GM12878 (cell line): ENCODE data around the gene CCDC138. TPM values are rescaled to one million over a fixed set of nuclear protein-coding genes. Genes with fewer than 3 reads are reported as not detected.
A peak's percentile ranks its signal among the peaks of the same experiment; 100 is the strongest.

Source experiments
- BACH1 ChIP-seq: fragments of 450-650 bp; IDR thresholded peaks from 2 replicates; pipeline ENCODE4 v1.6.1; 2017; ENCODE audit warnings: mild to moderate bottlenecking, borderline replicate concordance
- BCL3 ChIP-seq: IDR thresholded peaks from 2 replicates; pipeline ENCODE4 v1.6.1; 2011; ENCODE audit warnings: borderline replicate concordance, low read depth, mild to moderate bottlenecking, moderate library complexity, low read length; ENCODE audit not compliant: insufficient read depth, poor library complexity, severe bottlenecking
- CREM ChIP-seq: IDR thresholded peaks from 2 replicates; pipeline ENCODE4 v1.6.1; 2014; ENCODE audit warnings: antibody characterized with exemption, low read depth
- IKZF1 ChIP-seq: fragments of 450-650 bp; conservative IDR thresholded peaks from 2 replicates; pipeline ENCODE4 v1.6.1; 2017; ENCODE audit warnings: antibody characterized with exemption, mild to moderate bottlenecking
- MAX ChIP-seq: IDR thresholded peaks from 2 replicates; pipeline ENCODE4 v1.6.1; 2012; ENCODE audit warnings: low read depth, low read length, improper control_type of control experiment
- MTA3 ChIP-seq: IDR thresholded peaks from 2 replicates; pipeline ENCODE4 v1.6.1; 2012; ENCODE audit warnings: low read length, inconsistent platforms, borderline replicate concordance
- NKRF ChIP-seq: fragments of 450-650 bp; conservative IDR thresholded peaks from 2 replicates; pipeline ENCODE4 v1.6.1; 2017; ENCODE audit warnings: mild to moderate bottlenecking, moderate library complexity
- NR2C1 ChIP-seq: fragments of 450-650 bp; IDR thresholded peaks from 2 replicates; pipeline ENCODE4 v1.6.1; 2017; ENCODE audit warnings: antibody characterized with exemption, mild to moderate bottlenecking, moderate library complexity
- PKNOX1 ChIP-seq: fragments of 450-650 bp; IDR thresholded peaks from 2 replicates; pipeline ENCODE4 v1.6.1; 2016; ENCODE audit warnings: mild to moderate bottlenecking
- PML ChIP-seq: IDR thresholded peaks from 2 replicates; pipeline ENCODE4 v1.6.1; 2012; ENCODE audit warnings: low read length, inconsistent platforms
- POLR2AphosphoS2 ChIP-seq: IDR thresholded peaks from 2 replicates; pipeline ENCODE4 v1.6.1; 2011; ENCODE audit warnings: low read depth, mild to moderate bottlenecking, low read length, improper control_type of control experiment, moderate library complexity
- POLR2AphosphoS5 ChIP-seq: IDR thresholded peaks from 2 replicates; pipeline ENCODE4 v1.6.1; 2011; ENCODE audit warnings: mild to moderate bottlenecking, low read length, inconsistent platforms
- RFX5 ChIP-seq: IDR thresholded peaks from 2 replicates; pipeline ENCODE4 v1.6.1; 2011; ENCODE audit warnings: low read depth, low read length, improper control_type of control experiment
- RUNX3 ChIP-seq: IDR thresholded peaks from 2 replicates; pipeline ENCODE4 v1.6.1; 2012; ENCODE audit warnings: low read length, inconsistent platforms
- SMAD1 ChIP-seq: fragments of 450-650 bp; IDR thresholded peaks from 2 replicates; pipeline ENCODE4 v1.6.1; 2018; ENCODE audit warnings: mild to moderate bottlenecking, low read depth; ENCODE audit not compliant: partially characterized antibody
- SMARCA5 ChIP-seq: fragments of 450-650 bp; IDR thresholded peaks from 2 replicates; pipeline ENCODE4 v1.6.1; 2017; ENCODE audit warnings: mild to moderate bottlenecking
- SMC3 ChIP-seq: IDR thresholded peaks from 2 replicates; pipeline ENCODE4 v1.6.1; 2011; ENCODE audit warnings: low read length, improper control_type of control experiment, borderline replicate concordance
- TAF1 ChIP-seq: IDR thresholded peaks from 2 replicates; pipeline ENCODE4 v1.6.1; 2011; ENCODE audit warnings: mild to moderate bottlenecking, low read depth, low read length, borderline replicate concordance
- TCF3 ChIP-seq: IDR thresholded peaks from 2 replicates; pipeline ENCODE4 v1.6.1; 2012; ENCODE audit warnings: low read depth, mild to moderate bottlenecking, low read length, borderline replicate concordance; ENCODE audit not compliant: insufficient read depth
- ZNF592 ChIP-seq: fragments of 450-650 bp; IDR thresholded peaks from 2 replicates; pipeline ENCODE4 v1.6.1; 2017; ENCODE audit warnings: mild to moderate bottlenecking, moderate library complexity
- ZNF622 ChIP-seq: fragments of 450-650 bp; IDR thresholded peaks from 2 replicates; pipeline ENCODE4 v1.6.1; 2017; ENCODE audit warnings: mild to moderate bottlenecking, inconsistent platforms
- polyA plus RNA-seq, 11 experiments: library from polyadenylated mRNA; depleted of rRNA in 4 of 11; unstranded in 6 of 11; stranded (reverse) in 5 of 11; fragments of >200 nt; fragmentation: Nextera tagmentation in 4 of 11; fragmentation: Illumina TruSeq in 1 of 11; extraction: Ambion mirVana in 4 of 11; extraction: Trizol in 1 of 11; gene quantifications; 1 replicate in 1 of 11; 2 replicates in 10 of 11; pipeline versions ENCODE4 v1.2.1 to v1.2.3, GENCODE V29; 2011 to 2016; ENCODE audit warnings: inconsistent platforms in 2 of 11, missing spikeins in 2 of 11, low read depth in 1 of 11
- total RNA-seq, 4 experiments: library from RNA; depleted of rRNA in 3 of 4; stranded (reverse); fragments of >200 nt in 3 of 4; fragmentation: Illumina TruSeq in 1 of 4; extraction: Trizol in 1 of 4; gene quantifications; 2 replicates each; pipeline versions ENCODE4 v1.2.1 to v1.2.3, GENCODE V29; 2013 to 2021

CCDC138 gene
- total and polyA plus RNA-seq, 10 of the 15 experiments (the other 5 are each of a cell fraction or from before 2014, with no cell fraction given): 7.9 to 19.4 (median 13.0) TPM

GRCh38 chr2:108786354-108787215, at the start of gene CCDC138 (continued):
- TF ChIP-seq MTA3 (peak; percentile 55; the same call in 1 of the 2 replicates), NKRF (peak; percentile 87), ZNF622 (no peak), SMC3 (no peak; the same call in 1 of the 2 replicates), BCL3 (peak; percentile 79), ZNF592 (peak; percentile 21; the same call in 1 of the 2 replicates), BACH1 (peak; percentile 53), POLR2AphosphoS5 (peak; percentile 84), PKNOX1 (peak; percentile 77), SMAD1 (no peak), SMARCA5 (peak; percentile 92; the same call in 1 of the 2 replicates), RUNX3 (peak; percentile 61), PML (peak; percentile 52; the same call in 1 of the 2 replicates), POLR2AphosphoS2 (peak; percentile 75; the same call in 1 of the 2 replicates), TAF1 (0 out of 2 replicates have a peak, but pooled peaks have one; percentile 59), MAX (peak; percentile 80), NR2C1 (no peak), TCF3 (0 out of 2 replicates have a peak, but pooled peaks have one; percentile 12), RFX5 (0 out of 2 replicates have a peak, but pooled peaks have one; percentile 29), CREM (peak; percentile 87), IKZF1 (peak; percentile 78)
